ENCODE measurements around the gene KRT24.
A peak's percentile ranks its signal among the peaks of the same experiment; 100 is the strongest.

KRT24 gene

GRCh38 chr17:40659911-40660310 lies 43.6 kb downstream of the KRT24 start:
- Histone ChIP-seq H3K4me1 (ENCODE audit: insufficient read depth, insufficient read length) (no peaks in the 10 kb centered on the region), H3K9ac (ENCODE audit: insufficient read length, low read depth) (no peak overlapping the region), H3K36me3 (ENCODE audit: insufficient read depth, insufficient read length, low read length) (no peaks in the 10 kb centered on the region)

GRCh38 chr17:40658396-40658795 lies 45.2 kb downstream of the KRT24 start:
- Histone ChIP-seq H3K9ac (ENCODE audit: insufficient read length, low read depth) (no peak overlapping the region), H3K27me3 (ENCODE audit: insufficient read depth, insufficient read length) (no peaks in the 10 kb centered on the region), H3K9me3 (ENCODE audit: insufficient read depth, low read length) (no peaks in the 10 kb centered on the region), H3K36me3 (ENCODE audit: insufficient read depth, insufficient read length, low read length) (no peaks in the 10 kb centered on the region), H3K4me1 (ENCODE audit: insufficient read depth, insufficient read length) (no peaks in the 10 kb centered on the region), H3K4me3 (ENCODE audit: insufficient read length, low read depth) (no peak overlapping the region)
- TF ChIP-seq YY1 (IDR thresholded peaks at IDR 0.05; ENCODE audit: insufficient read depth, insufficient read length) (no peak), ZNF274 (IDR thresholded peaks at IDR 0.05; ENCODE audit: low read depth, low read length) (no peak), SUZ12 (IDR thresholded peaks at IDR 0.05; ENCODE audit: extremely low read depth, insufficient read depth, insufficient read length) (no peak)
- no peak for DNase-seq (ENCODE audit: low read depth, low spot score)

More at GRCh38 chr17:40659911-40660310, 43.6 kb downstream of the KRT24 start:
- no peak for DNase-seq (ENCODE audit: low read depth, low spot score)
- Histone ChIP-seq H3K4me3 (ENCODE audit: insufficient read length, low read depth) (no peak overlapping the region), H3K27me3 (ENCODE audit: insufficient read depth, insufficient read length) (no peaks in the 10 kb centered on the region), H3K9me3 (ENCODE audit: insufficient read depth, low read length) (no peaks in the 10 kb centered on the region)
- TF ChIP-seq YY1 (IDR thresholded peaks at IDR 0.05; ENCODE audit: insufficient read depth, insufficient read length) (no peak), SUZ12 (IDR thresholded peaks at IDR 0.05; ENCODE audit: extremely low read depth, insufficient read depth, insufficient read length) (no peak), ZNF274 (IDR thresholded peaks at IDR 0.05; ENCODE audit: low read depth, low read length) (no peak)

DNA sequence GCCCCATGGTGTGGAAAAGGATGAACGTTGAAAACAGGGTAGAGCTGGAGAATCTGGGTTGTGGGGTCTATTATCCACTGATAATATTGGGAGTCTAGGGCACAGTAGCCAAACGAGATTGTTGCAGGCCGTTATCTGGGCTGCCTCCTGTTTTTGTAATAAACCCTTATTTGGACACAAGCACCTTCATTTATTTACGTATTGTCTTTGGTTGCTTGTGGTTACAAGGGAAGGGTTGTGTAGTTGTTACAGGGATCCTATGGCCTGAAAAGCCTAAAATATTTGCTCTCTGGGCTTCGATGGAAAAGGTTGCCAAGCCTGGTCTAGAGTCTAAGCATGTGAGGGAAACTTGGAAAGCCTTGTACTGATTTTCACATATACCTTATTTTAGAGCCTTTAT lies 51.6 kb downstream of the KRT24 start:
- Histone ChIP-seq H3K4me1 (ENCODE audit: insufficient read depth, insufficient read length) (no peaks in the 10 kb centered on the region), H3K36me3 (ENCODE audit: insufficient read depth, insufficient read length, low read length) (no peaks in the 10 kb centered on the region), H3K9ac (ENCODE audit: insufficient read length, low read depth) (no peak overlapping the region), H3K4me3 (ENCODE audit: insufficient read length, low read depth) (no peak overlapping the region), H3K27me3 (ENCODE audit: insufficient read depth, insufficient read length) (no peaks in the 10 kb centered on the region), H3K9me3 (ENCODE audit: insufficient read depth, low read length) (no peaks in the 10 kb centered on the region)
- no peak for DNase-seq (ENCODE audit: low read depth, low spot score)
- TF ChIP-seq ZNF274 (IDR thresholded peaks at IDR 0.05; ENCODE audit: low read depth, low read length) (no peak), YY1 (IDR thresholded peaks at IDR 0.05; ENCODE audit: insufficient read depth, insufficient read length) (no peak), SUZ12 (IDR thresholded peaks at IDR 0.05; ENCODE audit: extremely low read depth, insufficient read depth, insufficient read length) (no peak)

DNA sequence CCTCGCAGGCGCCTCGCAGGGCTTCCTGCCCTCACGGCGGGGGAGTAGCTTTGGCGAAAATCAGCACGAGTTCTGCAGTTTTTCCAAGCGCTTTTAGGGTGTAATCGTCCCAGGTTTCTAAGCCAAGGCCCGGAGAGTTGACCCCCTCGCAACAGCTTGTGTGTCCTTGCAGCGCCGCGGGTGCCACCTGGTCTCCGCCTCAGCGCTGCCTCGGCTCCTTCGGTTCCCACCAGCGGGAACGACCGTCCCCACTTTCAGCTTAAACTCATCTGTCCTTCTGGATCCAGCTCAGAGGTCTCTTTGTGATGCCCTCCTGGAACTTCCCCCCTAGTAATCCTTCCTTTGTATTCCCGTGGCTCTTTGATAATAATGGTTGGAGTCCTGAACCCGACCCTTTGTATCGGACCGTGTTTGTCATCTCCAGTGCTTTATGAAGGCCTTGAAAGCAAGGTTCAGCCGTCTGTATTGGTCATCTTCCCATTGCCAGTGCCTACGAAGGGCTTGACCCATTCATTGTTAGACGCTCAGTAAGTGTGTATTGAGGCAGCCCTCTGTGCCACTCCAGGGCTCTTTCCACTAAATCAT lies 55.1 kb downstream of the KRT24 start:
- no peak for TF ChIP-seq ZNF274 (IDR thresholded peaks at IDR 0.05; ENCODE audit: low read depth, low read length)
- no peak for TF ChIP-seq YY1 (IDR thresholded peaks at IDR 0.05; ENCODE audit: insufficient read depth, insufficient read length)
- TF ChIP-seq SUZ12 (IDR thresholded peaks at IDR 0.05; ENCODE audit: extremely low read depth, insufficient read depth, insufficient read length), result no peak
- Histone ChIP-seq H3K27me3 (ENCODE audit: insufficient read depth, insufficient read length) (no peaks in the 10 kb centered on the region), H3K36me3 (ENCODE audit: insufficient read depth, insufficient read length, low read length) (peaks cover 26% of the 10 kb centered on the region), H3K9ac (ENCODE audit: insufficient read length, low read depth) (peak overlapping the region; percentile 99), H3K9me3 (ENCODE audit: insufficient read depth, low read length) (no peaks in the 10 kb centered on the region), H3K4me3 (ENCODE audit: insufficient read length, low read depth) (peak overlapping the region; percentile 94), H3K4me1 (ENCODE audit: insufficient read depth, insufficient read length) (no peaks in the 10 kb centered on the region)
- no peak for DNase-seq (ENCODE audit: low read depth, low spot score)

Measured in NT2/D1 (cell line).